ENCODE data around the gene ZC3H10. TPM values are rescaled to one million over a fixed set of nuclear protein-coding genes. Genes with fewer than 3 reads are reported as not detected.
A peak's percentile ranks its signal among the peaks of the same experiment; 100 is the strongest.

The ZC3H10 gene
- total and polyA plus RNA-seq, 2 of the 13 experiments (the other 11 are each of a cell fraction or from before 2014, with no cell fraction given) = 0.70 to 2.3 TPM

GRCh38 chr12:56082967-56083366 is 35.1 kb upstream of the ZC3H10 start:
- Histone ChIP-seq H3K4me1 (ENCODE audit: insufficient read depth, low read length) (peaks cover 57% of the 10 kb centered on the region), H2AFZ (ENCODE audit: low read length) (no peak overlapping the region), H3K9me3 (ENCODE audit: low read length) (no peaks in the 10 kb centered on the region), H3K27ac (ENCODE audit: extremely low read length, insufficient read depth, low read length) (peak overlapping the region; percentile 99), H3K4me3 (replicated peaks in 1 of 3; ENCODE audit: insufficient read depth in 1 of 3, low read depth in 2 of 3, low read length in 3 of 3) (peak overlapping the region; percentile 44 to 96 (median 91)), H4K20me1 (ENCODE audit: insufficient read depth, low read length) (peaks cover 16% of the 10 kb centered on the region), H3K9ac (ENCODE audit: insufficient read depth, low read depth, low read length) (peak overlapping the region; percentile 96), H3K36me3 (replicated peaks in 1 of 2; ENCODE audit: control insufficient read depth in 1 of 2, insufficient read depth in 2 of 2, low read length in 2 of 2) (peaks cover 26 to 44% of the 10 kb centered on the region in 2 experiments), H3K4me2 (ENCODE audit: low read depth, low read length) (peak overlapping the region; percentile 98), H3K79me2 (ENCODE audit: insufficient read depth, low read length) (peaks cover 38% of the 10 kb centered on the region), H3K27me3 (ENCODE audit: control insufficient read depth in 1 of 2, insufficient read depth in 2 of 2, low read length in 2 of 2) (no peaks in the 10 kb centered on the region; a peak in 1 of 5 replicates)
- FAIRE-seq = no peak
- peak; percentile 48 for DNase-seq (ENCODE audit: low spot score)
- CTCF ChIA-PET (ENCODE audit: low intra/inter-chr PET ratio, low total read pairs) = no interaction called here
- in situ Hi-C loops (cut with HindIII; ENCODE audit: extremely low pct_ligation_motif_present, low pct_unique_long_range_greater_than_20kb) (no loop called here), intact Hi-C loops (cut with micrococcal nuclease; ENCODE audit: unreplicated experiment) (no loop called here)
- ATAC-seq = no peak
- POLR2A ChIA-PET = interaction anchor here (3.7 to 10.2 kb wide), 4 partner anchors 8 to 35 kb away, joined by 37 to 279 read pairs (median 81); partner anchors contain the start of genes PA2G4, RPL41 and ZC3H10
- 50% methylated on average over 1 of the region's 3 CpGs for WGBS (ENCODE audit: low lambda C conversion rate)
- BruUV-seq (replicated peaks) = no TSS peak
- peak; percentile 98 for TF ChIP-seq PATZ1 (CRISPR knock-in tag; IDR thresholded peaks at IDR 0.05)
- no peak for TF ChIP-seq MTERF4 (CRISPR knock-in tag; IDR thresholded peaks at IDR 0.05)
- peak; percentile 74 for TF ChIP-seq SRSF1 (optimal IDR thresholded peaks at IDR 0.05; ENCODE audit: low read depth, low read length)
- no peak for TF ChIP-seq MLXIP (CRISPR knock-in tag; IDR thresholded peaks at IDR 0.05; ENCODE audit: borderline replicate concordance)
- no peak for TF ChIP-seq ZNF646 (CRISPR knock-in tag; IDR thresholded peaks at IDR 0.05)
- TF ChIP-seq NR3C1 (CRISPR knock-in tag; IDR thresholded peaks at IDR 0.05) = no peak
- no peak for TF ChIP-seq RFXANK (CRISPR knock-in tag; IDR thresholded peaks at IDR 0.05)
- TF ChIP-seq RXRB (CRISPR knock-in tag; IDR thresholded peaks at IDR 0.05; ENCODE audit: borderline replicate concordance) = 0 out of 2 replicates have a peak, but pooled peaks have one; percentile 12
- peak; percentile 24; the same call in 1 of the 2 replicates for TF ChIP-seq SOX5 (CRISPR knock-in tag; IDR thresholded peaks at IDR 0.05; ENCODE audit: borderline replicate concordance)
- peak; percentile 52; the same call in 1 of the 2 replicates for TF ChIP-seq RXRA (CRISPR knock-in tag; IDR thresholded peaks at IDR 0.05)
- peak; percentile 31; the same call in 1 of the 2 replicates for TF ChIP-seq ZNF746 (CRISPR knock-in tag; IDR thresholded peaks at IDR 0.05)
- TF ChIP-seq NFIC (IDR thresholded peaks at IDR 0.05; ENCODE audit: low read length) = no peak
- TF ChIP-seq BCL6 (CRISPR knock-in tag; IDR thresholded peaks at IDR 0.05) = peak; percentile 43; the same call in 1 of the 2 replicates

Data from HepG2 (cell line).